Esophagus muscularis mucosa (tissue), 4 donors: ENCODE data around the gene VMO1.

ENCODE experiments used
- EP300 ChIP-seq: sonication (generic); formaldehyde crosslinking; IDR thresholded peaks from one replicate; pipeline ENCODE4 v1.6.1; 2017; ENCODE audit warnings: antibody characterized with exemption
- POLR2A ChIP-seq: fragments of 450-650 bp; IDR thresholded peaks from one replicate; pipeline ENCODE4 v1.6.1; 2017; ENCODE audit warnings: antibody characterized with exemption, moderate library complexity, mild to moderate bottlenecking, low read depth
- POLR2AphosphoS5 ChIP-seq, 2 donors: sonication (generic); formaldehyde crosslinking; IDR thresholded peaks; one replicate each; pipeline ENCODE4 v1.6.1; 2017; ENCODE audit warnings: antibody characterized with exemption in 2 of 2
- TF ChIP-seq, protein P1 (sequence below), 3 experiments: fragments of 200-600 bp in 2 of 3; fragments of 450-650 bp in 1 of 3; sonication (generic) in 2 of 3; IDR thresholded peaks; one replicate each; pipeline ENCODE4 v1.5.1; 2017 to 2019; ENCODE audit warnings: antibody characterized with exemption in 3 of 3, mild to moderate bottlenecking in 2 of 3, moderate library complexity in 1 of 3

DNA sequence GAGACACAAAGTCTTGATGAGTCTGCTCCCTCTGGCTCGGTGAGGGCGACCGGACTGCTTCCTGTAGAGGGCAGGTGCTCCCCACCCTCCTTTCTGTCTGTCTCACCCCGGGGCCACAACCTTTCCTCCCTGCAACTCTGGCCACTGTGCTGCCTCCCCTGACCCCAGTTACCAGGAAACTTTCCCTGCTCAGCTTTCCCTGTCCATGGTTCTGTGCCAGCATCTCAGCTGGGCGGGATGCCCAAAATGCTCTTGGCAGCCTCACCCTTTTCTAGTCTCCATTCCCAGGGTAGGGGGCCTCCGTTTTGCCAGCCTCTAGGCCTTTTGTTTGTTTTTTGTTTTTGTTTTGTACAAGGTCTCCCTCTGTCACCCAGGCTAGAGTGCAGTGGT, 22.2 kb upstream of the VMO1 start:
- TF ChIP-seq, protein P1, sequence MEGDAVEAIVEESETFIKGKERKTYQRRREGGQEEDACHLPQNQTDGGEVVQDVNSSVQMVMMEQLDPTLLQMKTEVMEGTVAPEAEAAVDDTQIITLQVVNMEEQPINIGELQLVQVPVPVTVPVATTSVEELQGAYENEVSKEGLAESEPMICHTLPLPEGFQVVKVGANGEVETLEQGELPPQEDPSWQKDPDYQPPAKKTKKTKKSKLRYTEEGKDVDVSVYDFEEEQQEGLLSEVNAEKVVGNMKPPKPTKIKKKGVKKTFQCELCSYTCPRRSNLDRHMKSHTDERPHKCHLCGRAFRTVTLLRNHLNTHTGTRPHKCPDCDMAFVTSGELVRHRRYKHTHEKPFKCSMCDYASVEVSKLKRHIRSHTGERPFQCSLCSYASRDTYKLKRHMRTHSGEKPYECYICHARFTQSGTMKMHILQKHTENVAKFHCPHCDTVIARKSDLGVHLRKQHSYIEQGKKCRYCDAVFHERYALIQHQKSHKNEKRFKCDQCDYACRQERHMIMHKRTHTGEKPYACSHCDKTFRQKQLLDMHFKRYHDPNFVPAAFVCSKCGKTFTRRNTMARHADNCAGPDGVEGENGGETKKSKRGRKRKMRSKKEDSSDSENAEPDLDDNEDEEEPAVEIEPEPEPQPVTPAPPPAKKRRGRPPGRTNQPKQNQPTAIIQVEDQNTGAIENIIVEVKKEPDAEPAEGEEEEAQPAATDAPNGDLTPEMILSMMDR (IDR thresholded peaks at IDR 0.05): no peak
- TF ChIP-seq POLR2AphosphoS5 (IDR thresholded peaks at IDR 0.05) (no peak), EP300 (no peak), POLR2A (no peak)
